ENCODE data around the gene LLGL1. TPM values are rescaled to one million over a fixed set of nuclear protein-coding genes. Genes with fewer than 3 reads are reported as not detected.

LLGL1 gene
- polyA plus RNA-seq (2013, experiment 1 of 2; ENCODE audit: insufficient read length), result 32.1 TPM
- 27.2 TPM for polyA plus RNA-seq (2013, experiment 2 of 2; ENCODE audit: insufficient read length)

- DNase-seq, result peak; percentile 95
Observed at GRCh38 chr17:18225121-18225641, at the start of gene LLGL1. Gene LLGL1, plus strand, starts transcription at chr17:18225635. Its CDS starts 48 bp downstream, at chr17:18225683.

GRCh38 chr17:18176176-18176575, 49.3 kb upstream of the LLGL1 start:
- DNase-seq, result no peak

- DNase-seq, result no peak
Observed at GRCh38 chr17:18177133-18177532, 48.3 kb upstream of the LLGL1 start.

- no peak for DNase-seq
Observed at GRCh38 chr17:18177722-18178121, 47.7 kb upstream of the LLGL1 start.

GRCh38 chr17:18179196-18179595, 46.2 kb upstream of the LLGL1 start:
- no peak for DNase-seq

- DNase-seq, result no peak
Observed at GRCh38 chr17:18179804-18180203, 45.6 kb upstream of the LLGL1 start.

- DNase-seq, result no peak
Observed at GRCh38 chr17:18181358-18181757, 44.1 kb upstream of the LLGL1 start.

GRCh38 chr17:18182110-18182977, 43.1 kb upstream of the LLGL1 start:
- no peak for DNase-seq

GRCh38 chr17:18182978-18183333, 42.5 kb upstream of the LLGL1 start:
- peak; percentile 90 for DNase-seq

GRCh38 chr17:18183334-18184142, 41.9 kb upstream of the LLGL1 start, which contains the start of gene ALKBH5:
Gene ALKBH5, plus strand, starts transcription at chr17:18183828. Its CDS starts 416 bp downstream, at chr17:18184244.
- DNase-seq, result peak; percentile 100

- peak; percentile 43 for DNase-seq
Observed at GRCh38 chr17:18184143-18185031, 41.0 kb upstream of the LLGL1 start.

- peak; percentile 50 for DNase-seq
Observed at GRCh38 chr17:18185391-18185790, 40.0 kb upstream of the LLGL1 start.

GRCh38 chr17:18185832-18186626, 39.4 kb upstream of the LLGL1 start:
- DNase-seq, result peak; percentile 54

GRCh38 chr17:18186627-18186982, 38.8 kb upstream of the LLGL1 start:
- DNase-seq, result peak; percentile 13

GRCh38 chr17:18187226-18187625, 38.2 kb upstream of the LLGL1 start:
- DNase-seq, result no peak

GRCh38 chr17:18187821-18188761, 37.3 kb upstream of the LLGL1 start:
- peak; percentile 42 for DNase-seq

GRCh38 chr17:18190628-18191235, 34.7 kb upstream of the LLGL1 start:
- DNase-seq, result no peak

GRCh38 chr17:18191236-18191667, 34.2 kb upstream of the LLGL1 start:
- no peak for DNase-seq

- DNase-seq, result no peak
Observed at GRCh38 chr17:18191967-18192366, 33.5 kb upstream of the LLGL1 start.

- no peak for DNase-seq
Observed at GRCh38 chr17:18194394-18194793, 31.0 kb upstream of the LLGL1 start.

Data from fibroblast of skin of back (primary cell).